Heart left ventricle (tissue), 16 donors: ENCODE data around the gene ZNF333. TPM values are rescaled to one million over a fixed set of nuclear protein-coding genes. Genes with fewer than 3 reads are reported as not detected.
A peak's percentile ranks its signal among the peaks of the same experiment; 100 is the strongest.

ENCODE experiments used
- ATAC-seq, 4 donors: fragments of 200-7000 bp; cut with Tn5 transposase; one replicate each; pipeline ENCODE4 v1.9.1; 2020 to 2022; ENCODE audit warnings: moderate library complexity in 4 of 4, mild to moderate bottlenecking in 3 of 4, moderate number of reproducible peaks in 1 of 4
- DNase-seq, 5 donors: peaks; one replicate each; pipeline ENCODE4 v3.0.0-alpha.2; 2020
- H3K27ac ChIP-seq, 12 donors: fragments of 200-600 bp; sonication (generic) in 4 of 12; one replicate each; pipeline versions ENCODE4 v1.5.0 to v1.8.0; 2016 to 2022; ENCODE audit warnings: mild to moderate bottlenecking in 2 of 12
- H3K27me3 ChIP-seq, 9 donors: fragments of 200-600 bp; sonication (generic) in 2 of 9; one replicate each; pipeline versions ENCODE4 v1.5.1 to v1.8.0; 2016 to 2022; ENCODE audit warnings: mild to moderate bottlenecking in 3 of 9
- H3K36me3 ChIP-seq, 9 donors: fragments of 200-600 bp; sonication (generic) in 2 of 9; one replicate each; pipeline versions ENCODE4 v1.5.0 to v1.8.0; 2018 to 2022; ENCODE audit warnings: mild to moderate bottlenecking in 2 of 9
- H3K4me1 ChIP-seq, 12 donors: fragments of 200-600 bp; sonication (generic) in 4 of 12; one replicate each; pipeline versions ENCODE4 v1.5.0 to v1.8.0; 2016 to 2022; ENCODE audit warnings: mild to moderate bottlenecking in 3 of 12
- H3K4me3 ChIP-seq, 12 donors: fragments of 200-600 bp; sonication (generic) in 4 of 12; one replicate each; pipeline versions ENCODE4 v1.5.0 to v1.8.0; 2017 to 2022; ENCODE audit warnings: mild to moderate bottlenecking in 9 of 12, moderate library complexity in 4 of 12
- H3K9me3 ChIP-seq, 12 donors: fragments of 200-600 bp; sonication (generic) in 4 of 12; one replicate each; pipeline versions ENCODE4 v1.5.0 to v1.8.0; 2016 to 2022; ENCODE audit warnings: mild to moderate bottlenecking in 1 of 12
- POLR2A ChIP-seq, 2 donors: fragments of 450-650 bp; IDR thresholded peaks; one replicate each; pipeline ENCODE4 v1.6.1; 2017; ENCODE audit warnings: antibody characterized with exemption in 2 of 2, mild to moderate bottlenecking in 2 of 2, moderate library complexity in 2 of 2
- WGBS, 4 donors: extraction: QIAGEN DNeasy Blood & Tissue Kit in 2 of 4; methylation state at CpG; one replicate each; pipeline versions ENCODE4 v1.1.5 to v1.1.7; 2013 to 2018; 5-methylcytosine and 5-hydroxymethylcytosine counted together
- intact Hi-C, 10 donors: fragments of 100-400 bp; cut with DNase I; formaldehyde crosslinking; loops; one replicate each; pipeline versions ENCODE4 v1.11.1 to v1.14.2; 2022
- polyA plus RNA-seq, 2 donors: library from polyadenylated mRNA; stranded (reverse); fragments of 200-250 nt; gene quantifications; one replicate each; pipeline ENCODE4 v1.2.3, GENCODE V29; 2013
- total RNA-seq, 9 donors: library from RNA; depleted of rRNA in 2 of 9; stranded (reverse); fragments of >200 nt in 2 of 9; fragmentation: NEBNext Ultra II Directional in 3 of 9; extraction: Animal tissue kit (Norgen Biotek cat#: 25700) in 3 of 9; gene quantifications; one replicate each; pipeline versions ENCODE4 v1.1.0 to v1.2.4, GENCODE V29; 2016 to 2023
- TF ChIP-seq, protein P1 (sequence below), 12 donors: fragments of 200-600 bp; sonication (generic) in 4 of 12; IDR thresholded peaks; one replicate each; pipeline versions ENCODE4 v1.5.0 to v1.8.0; 2018 to 2022; ENCODE audit warnings: antibody characterized with exemption in 12 of 12, mild to moderate bottlenecking in 5 of 12
- donor health status: ischemic (EF 13 %, LVEDD 7.1; RV severe dilation, severe dysfunction).
- donor health status: healthy with polysubstance abuse.
- donor health status: DM: no; HTN: yes; CAD: no.
- donor health status: DM: no; HTN: no; CAD: no.
- donor health status: ischemic (EF 25% LVEDD 6.9; RV normal size, moderate dysfunction).
- donor health status: ischemic (EF 25% LVEDD 5.7; RV mildly dilated, moderate dysfunction).
- donor health status: healthy.
- donor health status: DM: yes; HTN: yes; CAD: no.
- donor health status: ischemic (EF 35%, LVEDD 5.7; RV mildly dilated, moderate dysfunction).
- donor health status: nonischemic (EF 11% LVEDD 7.7; RV severe dilation, severe dysfunction).
- donor health status: DM: yes; HTN: yes; CAD: no.
- donor health status: PGD.
- donor health status: ischemic (EF 29% LVEDD 5.4; RV normal size, mild dysfunction).
- donor health status: nonischemic (EF 23%, LVEDD 6.1; RV moderate dilation, normal function).

Gene ZNF333
- total and polyA plus RNA-seq, 11 donors, result 5.0 to 12.1 (median 8.6) TPM

DNA sequence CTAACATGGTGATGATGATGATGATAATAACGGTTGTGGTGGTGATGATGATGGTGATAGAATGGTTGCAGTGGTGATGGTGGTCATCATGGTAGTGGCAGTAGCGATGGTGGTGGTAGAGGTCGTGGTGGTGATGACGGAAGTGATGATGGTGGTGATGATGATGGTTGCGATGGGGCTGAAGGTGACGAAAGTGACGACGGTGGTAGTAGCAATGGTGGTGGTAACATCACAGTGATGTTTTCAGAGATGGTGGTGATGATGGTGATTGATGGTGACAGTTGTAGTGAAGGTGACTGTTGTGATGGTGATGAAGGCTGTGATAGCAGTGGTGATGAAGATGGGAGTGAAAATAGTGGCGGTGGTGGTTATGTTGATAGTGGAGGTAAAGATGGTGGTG lies 11.6 kb upstream of the ZNF333 start:
- 80 to 84% (median 81%) methylated on average over 9 of the region's 9 CpGs for WGBS, 4 donors
- no peak for ATAC-seq
- Histone ChIP-seq H3K36me3 (no peaks in the 10 kb centered on the region), H3K27ac (no peak overlapping the region), H3K4me3 (no peak overlapping the region), H3K9me3 (no peaks in the 10 kb centered on the region), H3K27me3 (peaks cover 0 to 26% (median 0%) of the 10 kb centered on the region in 9 donors), H3K4me1 (peaks cover 0 to 13% (median 0%) of the 10 kb centered on the region in 12 donors)
- intact Hi-C loops, result no loop called here
- no peak for DNase-seq
- TF ChIP-seq, protein P1, sequence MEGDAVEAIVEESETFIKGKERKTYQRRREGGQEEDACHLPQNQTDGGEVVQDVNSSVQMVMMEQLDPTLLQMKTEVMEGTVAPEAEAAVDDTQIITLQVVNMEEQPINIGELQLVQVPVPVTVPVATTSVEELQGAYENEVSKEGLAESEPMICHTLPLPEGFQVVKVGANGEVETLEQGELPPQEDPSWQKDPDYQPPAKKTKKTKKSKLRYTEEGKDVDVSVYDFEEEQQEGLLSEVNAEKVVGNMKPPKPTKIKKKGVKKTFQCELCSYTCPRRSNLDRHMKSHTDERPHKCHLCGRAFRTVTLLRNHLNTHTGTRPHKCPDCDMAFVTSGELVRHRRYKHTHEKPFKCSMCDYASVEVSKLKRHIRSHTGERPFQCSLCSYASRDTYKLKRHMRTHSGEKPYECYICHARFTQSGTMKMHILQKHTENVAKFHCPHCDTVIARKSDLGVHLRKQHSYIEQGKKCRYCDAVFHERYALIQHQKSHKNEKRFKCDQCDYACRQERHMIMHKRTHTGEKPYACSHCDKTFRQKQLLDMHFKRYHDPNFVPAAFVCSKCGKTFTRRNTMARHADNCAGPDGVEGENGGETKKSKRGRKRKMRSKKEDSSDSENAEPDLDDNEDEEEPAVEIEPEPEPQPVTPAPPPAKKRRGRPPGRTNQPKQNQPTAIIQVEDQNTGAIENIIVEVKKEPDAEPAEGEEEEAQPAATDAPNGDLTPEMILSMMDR (IDR thresholded peaks at IDR 0.05), result no peak
- TF ChIP-seq POLR2A (IDR thresholded peaks at IDR 0.05), result no peak

DNA sequence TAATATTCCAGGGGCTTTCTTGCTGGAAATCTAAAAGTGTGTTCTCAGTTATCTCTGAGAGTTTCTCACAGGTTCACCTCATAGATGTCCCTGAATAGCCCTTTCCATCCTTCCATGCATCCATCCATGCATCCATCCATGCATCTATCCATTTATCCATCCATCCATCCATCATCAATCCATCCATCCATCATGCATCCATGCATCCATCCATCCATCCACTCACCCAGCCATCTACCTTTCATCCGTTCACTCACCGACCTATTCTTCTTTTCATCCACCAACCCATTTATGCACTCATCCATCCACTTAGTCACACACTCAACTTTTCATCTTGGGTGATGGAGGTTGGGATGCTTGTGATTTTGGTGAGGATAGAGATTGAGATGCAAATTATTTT lies 7.8 kb upstream of the ZNF333 start:
- no peaks in the 10 kb centered on the region for H3K4me1 ChIP-seq
- H3K27ac ChIP-seq, result no peak overlapping the region
- no peaks in the 10 kb centered on the region for H3K9me3 ChIP-seq
- H3K36me3 ChIP-seq, result no peaks in the 10 kb centered on the region
- no peak for DNase-seq
- TF ChIP-seq, protein P1 (IDR thresholded peaks at IDR 0.05), result no peak
- TF ChIP-seq POLR2A (IDR thresholded peaks at IDR 0.05), result no peak
- WGBS, 4 donors, result 79 to 82% (median 81%) methylated on average over 2 of the region's 2 CpGs
- intact Hi-C loops, result no loop called here
- H3K27me3 ChIP-seq, result peaks cover 0 to 10% (median 0%) of the 10 kb centered on the region in 9 donors
- H3K4me3 ChIP-seq, result no peak overlapping the region
- ATAC-seq, result no peak

DNA sequence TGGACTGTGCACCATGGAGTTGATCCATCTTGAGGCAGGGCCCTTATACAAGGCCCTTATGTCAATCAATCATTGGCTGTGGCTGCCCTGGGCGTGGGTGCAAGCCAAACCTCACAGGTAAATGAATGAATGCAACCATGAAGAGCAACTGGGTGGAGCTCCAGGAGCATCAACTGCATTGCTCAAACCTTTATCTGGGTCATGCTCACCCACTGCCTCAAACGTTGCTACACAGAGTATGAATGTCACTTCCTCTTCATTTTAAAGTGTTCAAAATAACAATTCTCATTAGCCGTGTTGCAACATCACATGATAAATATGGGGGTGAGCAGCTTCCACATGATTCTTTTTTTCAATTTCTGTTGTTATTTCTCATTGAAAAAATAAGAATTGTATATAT lies 6.4 kb upstream of the ZNF333 start:
- Histone ChIP-seq H3K36me3 (no peaks in the 10 kb centered on the region), H3K4me3 (no peak overlapping the region), H3K4me1 (no peaks in the 10 kb centered on the region), H3K27me3 (peaks cover 0 to 10% (median 0%) of the 10 kb centered on the region in 9 donors), H3K9me3 (no peaks in the 10 kb centered on the region), H3K27ac (peak overlapping the region in 1 of 12 donors; percentile 12)
- intact Hi-C loops, result no loop called here
- ATAC-seq (peak in 2 of 4 donors; percentile 49 to 58), DNase-seq (no peak)
- TF ChIP-seq, protein P1 (IDR thresholded peaks at IDR 0.05), result no peak
- no peak for TF ChIP-seq POLR2A (IDR thresholded peaks at IDR 0.05)
- 35 to 49% (median 39%) methylated on average over 3 of the region's 3 CpGs for WGBS, 4 donors

DNA sequence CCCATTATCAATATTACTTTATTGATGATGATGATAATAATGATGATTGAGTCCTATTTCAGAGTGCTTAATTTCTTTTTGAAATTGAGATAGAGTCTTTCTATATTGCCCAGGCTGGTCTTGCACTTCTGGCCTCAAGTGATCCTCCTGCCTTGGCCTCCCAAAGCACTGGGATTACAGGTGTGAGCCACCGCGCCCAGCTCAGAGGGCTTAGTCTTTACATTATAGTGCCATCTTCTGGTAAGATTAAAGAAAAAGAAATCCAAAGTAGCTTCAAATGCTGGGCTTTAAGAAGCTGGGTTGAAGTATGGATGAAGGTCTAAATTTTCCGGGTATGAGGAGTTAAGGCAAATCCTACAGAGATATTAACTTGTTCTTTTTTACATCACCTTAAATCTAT lies 3.4 kb upstream of the ZNF333 start:
- Histone ChIP-seq H3K9me3 (no peaks in the 10 kb centered on the region), H3K27me3 (peaks cover 0 to 10% (median 0%) of the 10 kb centered on the region in 9 donors), H3K4me1 (peaks cover 0 to 21% (median 12%) of the 10 kb centered on the region in 12 donors), H3K27ac (no peak overlapping the region), H3K4me3 (no peak overlapping the region), H3K36me3 (no peaks in the 10 kb centered on the region)
- DNase-seq (no peak), ATAC-seq (no peak)
- TF ChIP-seq, protein P1 (IDR thresholded peaks at IDR 0.05), result peak in 9 of 12 donors; percentile 17 to 41 (median 30)
- no peak for TF ChIP-seq POLR2A (IDR thresholded peaks at IDR 0.05)
- 31 to 58% (median 38%) methylated on average over 3 of the region's 3 CpGs for WGBS, 4 donors
- intact Hi-C loops, result loop anchor here in 9 of 10 donors (2.0 to 5.0 kb wide), 5 partner anchors 109 to 254 kb away; partner anchors contain the start of genes NDUFB7 (in 5 of the 9) and PKN1 (in 1 of the 9)
